GM10266 (cell line): ENCODE results near the gene CACNA2D4.

Source experiments
- DNase-seq: peaks from one replicate; pipeline ENCODE4 v3.0.0; 2012; ENCODE audit errors: extremely low spot score
- CTCF ChIP-seq: IDR thresholded peaks from 2 replicates; pipeline ENCODE4 v1.5.1; 2012; ENCODE audit warnings: mild to moderate bottlenecking, low read depth; ENCODE audit not compliant: control insufficient read depth, insufficient read depth; ENCODE audit errors: missing control alignments

CACNA2D4 gene

GRCh38 chr12:1880876-1881275 is 37.6 kb downstream of the CACNA2D4 start:
- no peak for DNase-seq
- no peak for TF ChIP-seq CTCF

- TF ChIP-seq CTCF, result no peak
- no peak for DNase-seq
These were observed 38.2 kb downstream of the CACNA2D4 start for GRCh38 chr12:1880153-1880845.

- TF ChIP-seq CTCF, result no peak
These were observed 38.8 kb downstream of the CACNA2D4 start for GRCh38 chr12:1879633-1880032.

GRCh38 chr12:1878695-1879094 is 39.8 kb downstream of the CACNA2D4 start:
- no peak for DNase-seq
- no peak for TF ChIP-seq CTCF

More at GRCh38 chr12:1879633-1880032, 38.8 kb downstream of the CACNA2D4 start:
- DNase-seq, result no peak

- TF ChIP-seq CTCF, result no peak
- no peak for DNase-seq
These were observed 40.2 kb downstream of the CACNA2D4 start for GRCh38 chr12:1878214-1878613.

- no peak for DNase-seq
- no peak for TF ChIP-seq CTCF
These were observed 41.1 kb downstream of the CACNA2D4 start for GRCh38 chr12:1877169-1877878.

GRCh38 chr12:1876086-1876485 is 42.4 kb downstream of the CACNA2D4 start:
- DNase-seq, result no peak
- TF ChIP-seq CTCF, result no peak
